Esophagus (tissue), 2 donors: ENCODE data around the gene AHRR. TPM values are rescaled to one million over a fixed set of nuclear protein-coding genes. Genes with fewer than 3 reads are reported as not detected.
"Not testable (repeated sequence)": the region's sequence is repeated elsewhere in the genome, so short reads cannot be mapped to it uniquely, and the experiment has no call there.

Experiments
- H3K27ac ChIP-seq, 2 donors: one replicate each; pipeline ENCODE4 v1.5.1; 2013; ENCODE audit warnings: low read depth in 2 of 2, mild to moderate bottlenecking in 2 of 2, inconsistent platforms in 1 of 2, low read length in 1 of 2, moderate library complexity in 1 of 2
- H3K27me3 ChIP-seq, 2 donors: one replicate each; pipeline ENCODE4 v1.6.1; 2013; ENCODE audit warnings: low read length in 2 of 2, control low read depth in 1 of 2, mild to moderate bottlenecking in 1 of 2; ENCODE audit not compliant: insufficient read depth in 2 of 2, control insufficient read depth in 1 of 2
- H3K36me3 ChIP-seq, 2 donors: one replicate each; pipeline ENCODE4 v1.6.1; 2013; ENCODE audit warnings: low read length in 1 of 2; ENCODE audit not compliant: control insufficient read depth in 2 of 2, insufficient read depth in 2 of 2
- H3K4me1 ChIP-seq, 2 donors: one replicate each; pipeline ENCODE4 v1.6.1; 2013; ENCODE audit warnings: low read length in 1 of 2; ENCODE audit not compliant: control insufficient read depth in 2 of 2, insufficient read depth in 2 of 2
- H3K4me3 ChIP-seq, 2 donors: one replicate each; pipeline ENCODE4 v1.5.1; 2013; ENCODE audit warnings: low read length in 2 of 2, mild to moderate bottlenecking in 2 of 2, low read depth in 1 of 2, moderate library complexity in 1 of 2
- H3K9me3 ChIP-seq, 2 donors: one replicate each; pipeline ENCODE4 v1.6.1; 2013; ENCODE audit warnings: mild to moderate bottlenecking in 2 of 2, low read depth in 1 of 2, low read length in 1 of 2, moderate library complexity in 1 of 2; ENCODE audit not compliant: control insufficient read depth in 2 of 2, insufficient read depth in 1 of 2
- WGBS, 2 donors: extraction: QIAGEN DNeasy Blood & Tissue Kit; methylation state at CpG; one replicate each; pipeline ENCODE4 v1.1.7; 2013; 5-methylcytosine and 5-hydroxymethylcytosine counted together
- polyA plus RNA-seq, 2 donors: library from polyadenylated mRNA; stranded (reverse); fragments of 200-250 nt; gene quantifications; one replicate each; pipeline ENCODE4 v1.2.3, GENCODE V29; 2013
- donor health status: healthy with polysubstance abuse.
- donor health status: Bipolar disorder and iron deficiency.

AHRR gene
- polyA plus RNA-seq, 2 donors = 1.2 to 1.7 TPM

- H3K36me3 ChIP-seq = no peaks in the 10 kb centered on the region
Measured at GRCh38 chr5:405421-405820, 83.9 kb downstream of the AHRR start.

GRCh38 chr5:406041-406440 is 84.5 kb downstream of the AHRR start:
- no peaks in the 10 kb centered on the region for H3K9me3 ChIP-seq
- H3K36me3 ChIP-seq = no peaks in the 10 kb centered on the region
- H3K4me3 ChIP-seq = no peak overlapping the region
- WGBS, 2 donors = 84 to 89% methylated on average over 9 of the region's 9 CpGs
- no peak overlapping the region for H3K27ac ChIP-seq
- H3K4me1 ChIP-seq = no peaks in the 10 kb centered on the region
- no peaks in the 10 kb centered on the region for H3K27me3 ChIP-seq

More at GRCh38 chr5:405421-405820, 83.9 kb downstream of the AHRR start:
- Histone ChIP-seq H3K9me3 (no peaks in the 10 kb centered on the region), H3K27ac (no peak overlapping the region), H3K4me3 (no peak overlapping the region), H3K4me1 (peaks cover 0 to 2% of the 10 kb centered on the region in 2 donors), H3K27me3 (no peaks in the 10 kb centered on the region)
- WGBS, 2 donors = 89 to 90% methylated on average over 18 of the region's 18 CpGs

DNA sequence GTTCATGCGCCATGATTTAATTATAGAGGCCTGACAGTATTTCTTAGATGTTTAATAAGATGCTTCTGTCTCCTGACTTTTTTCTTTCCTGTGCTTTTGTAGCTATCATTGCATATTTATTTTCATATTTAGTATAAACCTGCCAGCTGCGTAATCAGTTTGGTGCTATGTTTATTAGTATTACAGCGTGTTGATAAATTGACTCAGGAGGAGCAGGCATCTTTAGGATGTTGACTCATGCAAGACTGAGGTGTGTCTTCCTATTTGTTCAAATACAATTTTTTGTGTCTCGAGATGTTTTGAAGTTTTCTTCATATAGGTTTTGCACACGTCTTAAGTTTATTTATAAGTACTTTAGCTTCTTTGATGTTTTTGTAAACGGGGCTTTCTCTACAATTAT is 85.5 kb downstream of the AHRR start:
- H3K27ac ChIP-seq = no peak overlapping the region
- no peaks in the 10 kb centered on the region for H3K36me3 ChIP-seq
- no peaks in the 10 kb centered on the region for H3K27me3 ChIP-seq
- H3K9me3 ChIP-seq = no peaks in the 10 kb centered on the region
- 74 to 80% methylated on average over 6 of the region's 6 CpGs for WGBS, 2 donors
- no peaks in the 10 kb centered on the region for H3K4me1 ChIP-seq
- no peak overlapping the region for H3K4me3 ChIP-seq

DNA sequence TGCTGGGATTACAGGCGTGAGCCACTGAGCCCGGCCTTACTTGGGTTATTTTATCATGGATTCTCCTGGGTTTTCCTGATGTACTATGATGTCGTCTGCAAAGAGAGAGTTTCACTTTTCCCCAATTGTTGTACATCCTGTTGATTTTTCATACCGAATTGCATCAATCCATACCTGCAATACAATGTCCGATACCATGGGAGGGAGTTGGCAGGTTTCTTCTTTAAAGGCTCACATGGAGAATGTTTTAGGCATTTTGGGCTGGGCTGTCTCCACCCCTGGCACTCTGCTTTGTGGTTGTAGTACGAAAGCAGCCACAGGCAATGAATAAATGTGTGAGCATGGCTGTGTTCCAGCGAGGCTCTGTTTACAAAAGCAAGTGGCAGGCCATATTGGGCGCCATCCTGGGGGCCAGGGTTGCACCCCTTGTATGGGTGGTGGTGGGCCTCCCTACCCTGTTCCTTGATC is 86.3 kb downstream of the AHRR start:
- Histone ChIP-seq H3K4me1 (no peaks in the 10 kb centered on the region), H3K9me3 (no peaks in the 10 kb centered on the region), H3K27ac (no peak overlapping the region), H3K4me3 (no peak overlapping the region), H3K36me3 (no peaks in the 10 kb centered on the region), H3K27me3 (no peaks in the 10 kb centered on the region)
- 59 to 65% methylated on average over 8 of the region's 8 CpGs for WGBS, 2 donors

DNA sequence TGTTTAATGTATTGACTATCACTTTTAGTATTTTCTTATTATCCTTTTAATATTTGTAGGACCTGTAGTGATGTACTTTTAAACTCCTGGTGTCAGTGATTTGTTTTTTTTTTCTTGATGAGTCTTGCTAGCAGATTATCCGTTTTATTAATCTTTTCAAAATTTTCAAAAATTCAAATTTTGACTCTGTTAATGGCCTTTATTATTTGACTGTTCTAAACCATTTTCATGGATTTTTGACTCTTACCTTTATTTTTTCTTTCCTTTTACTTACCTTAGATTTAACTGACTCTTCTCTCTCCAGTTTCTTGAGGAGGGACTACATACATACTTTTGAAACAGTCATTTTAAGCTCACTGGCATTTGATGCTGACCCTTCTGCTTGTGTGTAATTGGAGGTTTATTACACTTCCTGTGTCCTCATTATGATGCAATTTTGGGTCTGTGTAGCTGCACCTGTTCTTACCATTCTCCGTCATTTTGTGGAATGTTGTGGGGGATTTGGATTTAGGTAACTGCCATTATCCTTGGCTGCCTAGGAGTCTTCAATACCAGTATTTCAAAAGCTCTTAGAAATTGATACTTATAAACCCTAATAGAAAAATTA is 89.5 kb downstream of the AHRR start:
- 83 to 86% methylated on average over 2 of the region's 2 CpGs for WGBS, 2 donors
- Histone ChIP-seq H3K9me3 (no peaks in the 10 kb centered on the region), H3K4me3 (no peak overlapping the region)

DNA sequence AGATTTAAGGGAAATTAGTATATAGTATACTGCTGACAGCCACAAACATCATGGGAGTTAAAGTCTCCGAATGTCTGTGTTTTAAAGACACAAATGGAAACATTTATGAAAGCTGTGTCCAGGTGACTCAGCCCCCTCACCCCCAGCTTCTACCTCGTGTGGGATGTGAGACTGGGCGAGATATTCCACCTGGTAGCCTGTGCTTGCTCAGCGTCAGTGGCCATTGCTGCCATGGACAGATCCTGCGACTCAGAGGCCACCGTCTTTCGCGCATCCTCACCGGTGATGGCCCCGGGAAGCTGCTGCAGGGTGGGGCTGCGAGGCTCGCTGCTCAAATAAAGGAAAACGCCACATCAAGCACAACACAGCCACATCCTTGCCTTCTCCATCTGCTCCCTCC is 90.2 kb downstream of the AHRR start:
- no peak overlapping the region for H3K27ac ChIP-seq
- peaks cover 0 to 8% of the 10 kb centered on the region in 2 donors for H3K4me1 ChIP-seq
- no peaks in the 10 kb centered on the region for H3K27me3 ChIP-seq
- no peak overlapping the region for H3K4me3 ChIP-seq
- H3K9me3 ChIP-seq = no peaks in the 10 kb centered on the region
- 73 to 86% methylated on average over 13 of the region's 13 CpGs for WGBS, 2 donors
- H3K36me3 ChIP-seq = peaks cover 0 to 2% of the 10 kb centered on the region in 2 donors

More for the DNA sequence above, 89.5 kb downstream of the AHRR start:
- Histone ChIP-seq H3K27ac (no peak overlapping the region), H3K36me3 (peaks cover 0 to under 1% of the 10 kb centered on the region in 2 donors), H3K27me3 (no peaks in the 10 kb centered on the region), H3K4me1 (peaks cover 0 to 5% of the 10 kb centered on the region in 2 donors)

DNA sequence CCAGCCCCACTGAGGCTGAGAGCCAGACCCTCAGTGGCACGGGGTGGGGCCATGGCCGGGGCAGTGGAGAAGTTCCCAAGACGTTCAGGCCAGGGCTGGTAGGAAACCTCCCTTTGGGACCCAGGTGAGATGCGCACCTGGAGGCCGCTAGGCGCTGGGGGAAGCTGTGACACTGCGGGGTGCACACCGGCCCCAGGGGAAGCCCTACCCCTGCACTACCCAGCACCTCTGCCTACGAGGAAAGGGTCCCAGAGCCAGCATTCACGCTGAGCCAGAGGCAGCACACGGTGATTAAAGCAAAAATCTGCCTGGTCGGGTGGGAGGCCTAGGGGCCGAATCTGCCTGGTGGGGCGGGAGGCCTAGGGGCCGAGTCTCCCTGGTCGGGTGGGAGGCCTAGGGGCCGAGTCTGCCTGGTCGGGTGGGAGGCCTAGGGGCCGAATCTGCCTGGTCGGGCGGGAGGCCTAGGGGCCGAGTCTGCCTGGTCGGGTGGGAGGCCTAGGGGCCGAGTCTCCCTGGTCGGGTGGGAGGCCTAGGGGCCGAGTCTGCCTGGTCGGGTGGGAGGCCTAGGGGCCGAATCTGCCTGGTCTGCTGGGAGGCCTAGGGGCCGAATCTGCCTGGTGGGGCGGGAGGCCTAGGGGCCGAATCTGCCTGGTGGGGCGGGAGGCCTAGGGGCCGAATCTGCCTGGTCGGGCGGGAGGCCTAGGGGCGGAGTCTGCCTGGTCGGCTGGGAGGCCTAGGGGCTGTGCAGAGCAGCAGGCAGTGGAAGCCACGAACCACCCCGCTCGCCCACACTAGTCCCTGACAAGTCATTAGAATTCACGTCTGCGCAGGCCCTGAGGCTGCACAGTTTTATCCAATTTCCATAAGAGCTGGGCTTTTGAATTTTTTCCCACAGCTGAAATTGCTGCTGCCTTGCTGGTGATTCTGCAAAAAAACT is 93.7 kb downstream of the AHRR start:
- H3K27ac ChIP-seq, H3K36me3 ChIP-seq: not testable (repeated sequence)

DNA sequence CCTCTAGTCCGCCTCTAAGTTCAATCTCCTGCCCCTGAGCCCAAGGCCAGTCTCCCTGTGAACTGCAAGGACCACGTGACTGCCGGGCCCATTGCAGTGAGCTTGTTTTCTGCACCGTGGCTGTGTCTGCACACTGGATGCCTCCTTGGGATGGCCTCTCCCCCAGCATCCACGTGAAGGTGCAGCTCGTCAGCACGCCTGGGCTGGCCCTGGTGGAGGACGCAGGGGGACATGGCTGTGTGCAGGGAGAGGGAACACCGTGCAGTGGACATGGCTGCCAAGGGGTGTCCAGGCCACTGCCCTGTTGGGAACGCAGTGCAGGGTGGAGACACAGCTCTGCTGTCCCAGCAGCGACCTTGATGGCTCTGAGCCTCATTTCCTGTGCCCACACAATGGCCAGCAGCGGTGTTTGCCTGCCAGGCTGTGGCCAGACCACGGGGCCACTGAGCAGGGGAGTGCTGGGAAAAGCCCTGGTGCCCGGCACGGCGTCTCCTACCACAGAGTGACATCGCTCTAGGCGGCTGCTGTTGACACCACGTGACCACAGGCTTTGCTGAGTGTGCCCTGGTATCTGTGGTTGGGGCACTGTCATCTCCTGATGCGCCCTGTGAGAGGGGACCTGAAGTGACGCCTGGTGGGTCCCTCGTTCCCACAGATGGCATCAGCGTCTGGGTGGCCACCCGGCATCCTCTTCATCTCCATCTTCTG is 94.6 kb downstream of the AHRR start:
- WGBS, 2 donors = 73 to 76% methylated on average over 24 of the region's 24 CpGs
- H3K4me3 ChIP-seq = no peak overlapping the region
- H3K27ac ChIP-seq = no peak overlapping the region

More for the DNA sequence above, 93.7 kb downstream of the AHRR start:
- 79 to 83% methylated on average over 42 of the region's 42 CpGs for WGBS, 2 donors
- not testable (repeated sequence) for H3K9me3 ChIP-seq, H3K4me3 ChIP-seq, H3K27me3 ChIP-seq
- H3K4me1 ChIP-seq = peaks cover 0 to 10% of the 10 kb centered on the region in 2 donors

DNA sequence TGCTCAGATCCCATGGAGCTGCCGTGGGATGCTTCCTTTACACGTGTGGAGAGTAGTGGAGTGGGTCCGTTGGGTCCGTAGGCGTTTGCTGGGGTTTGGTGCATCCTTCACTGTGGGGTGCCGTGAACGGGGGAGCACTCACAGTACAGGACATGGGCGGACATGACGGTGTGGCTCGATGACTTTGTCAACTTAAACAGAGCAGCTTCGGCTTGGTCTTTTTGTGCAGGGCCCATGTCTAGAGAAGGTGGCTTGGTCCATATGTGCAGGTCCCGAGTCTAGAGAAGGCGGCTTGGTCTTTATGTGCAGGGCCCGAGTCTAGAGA is 95.1 kb downstream of the AHRR start:
- H3K27ac ChIP-seq = no peak overlapping the region
- no peaks in the 10 kb centered on the region for H3K9me3 ChIP-seq
- H3K4me3 ChIP-seq = no peak overlapping the region
- 96 to 97% methylated on average over 14 of the region's 14 CpGs for WGBS, 2 donors
- H3K36me3 ChIP-seq = peaks cover 0 to 2% of the 10 kb centered on the region in 2 donors
- H3K27me3 ChIP-seq = no peaks in the 10 kb centered on the region
- H3K4me1 ChIP-seq = peaks cover 0 to 10% of the 10 kb centered on the region in 2 donors

More for the DNA sequence above, 94.6 kb downstream of the AHRR start:
- H3K9me3 ChIP-seq = no peaks in the 10 kb centered on the region
- H3K36me3 ChIP-seq = peaks cover 0 to 2% of the 10 kb centered on the region in 2 donors
- peaks cover 0 to 10% of the 10 kb centered on the region in 2 donors for H3K4me1 ChIP-seq
- no peaks in the 10 kb centered on the region for H3K27me3 ChIP-seq
